ENCODE measurements around the gene CDH23. TPM values are rescaled to one million over a fixed set of nuclear protein-coding genes. Genes with fewer than 3 reads are reported as not detected.

CDH23 gene
- total RNA-seq, 1 experiment from 2014 or later, result 0.02 TPM

- ChIA-PET POLR2A (no interaction called here), CTCF (interaction anchor here (2.1 kb wide), 1 partner anchor 38 kb away, joined by 6 read pairs; no protein-coding TSS in a partner anchor)
- no peaks in the 10 kb centered on the region for H3K36me3 Mint-ChIP-seq (ENCODE audit: insufficient read depth, unreplicated experiment)
- no peaks in the 10 kb centered on the region for H3K9me3 Mint-ChIP-seq (ENCODE audit: unreplicated experiment)
- no peak overlapping the region for H3K4me3 Mint-ChIP-seq (ENCODE audit: unreplicated experiment)
- BruUV-seq (replicated peaks), result no TSS peak
- intact Hi-C loops (cut with micrococcal nuclease), result no loop called here
- no peak for TF ChIP-seq CTCF (IDR thresholded peaks at IDR 0.05; ENCODE audit: unreplicated experiment)
- no peaks in the 10 kb centered on the region for H3K4me1 Mint-ChIP-seq (ENCODE audit: insufficient read depth, unreplicated experiment)
- no peak for DNase-seq (ENCODE audit: unreplicated experiment)
- no peak overlapping the region for H3K27ac Mint-ChIP-seq (ENCODE audit: low read depth, unreplicated experiment)
- H3K27me3 Mint-ChIP-seq (ENCODE audit: insufficient read depth, unreplicated experiment), result peaks cover 18% of the 10 kb centered on the region
These were observed 261.7 kb downstream of the CDH23 start for GRCh38 chr10:71658467-71658745.

DNA sequence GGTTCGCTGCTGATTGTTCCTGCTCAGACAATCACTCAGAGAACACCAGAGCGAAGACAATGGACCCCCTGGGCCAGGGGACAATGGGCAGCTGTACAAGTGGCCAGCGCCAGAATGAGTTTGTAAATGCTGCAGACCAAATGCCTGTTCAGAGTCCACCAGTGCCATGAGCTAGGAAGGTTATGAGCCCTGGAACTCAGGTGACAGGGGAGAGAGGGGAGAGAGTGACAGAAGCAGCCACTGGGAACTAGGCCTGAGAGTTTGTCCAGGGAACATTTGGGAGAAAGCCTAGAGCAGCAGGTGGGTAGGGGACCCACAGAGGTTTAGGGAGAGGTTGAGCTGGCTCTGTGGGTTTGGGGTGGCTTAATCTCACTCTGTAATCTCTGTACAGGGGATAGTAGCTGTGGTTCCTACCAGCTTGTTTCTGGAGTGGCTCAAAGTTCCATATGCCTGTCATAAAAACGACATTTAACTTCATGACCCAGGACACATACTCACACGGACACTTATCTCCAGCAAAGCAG lies 262.5 kb downstream of the CDH23 start:
- BruUV-seq (replicated peaks), result no TSS peak
- Mint-ChIP-seq H3K27ac (ENCODE audit: low read depth, unreplicated experiment) (no peak overlapping the region), H3K4me3 (ENCODE audit: unreplicated experiment) (no peak overlapping the region), H3K9me3 (ENCODE audit: unreplicated experiment) (no peaks in the 10 kb centered on the region), H3K4me1 (ENCODE audit: insufficient read depth, unreplicated experiment) (no peaks in the 10 kb centered on the region), H3K36me3 (ENCODE audit: insufficient read depth, unreplicated experiment) (no peaks in the 10 kb centered on the region), H3K27me3 (ENCODE audit: insufficient read depth, unreplicated experiment) (peaks cover 23% of the 10 kb centered on the region)
- DNase-seq (ENCODE audit: unreplicated experiment), result no peak
- intact Hi-C loops (cut with micrococcal nuclease), result no loop called here
- ChIA-PET CTCF (interaction anchor here (1.0 to 2.1 kb wide), 2 partner anchors 37 to 230 kb away, joined by 3 to 6 read pairs; no protein-coding TSS in a partner anchor), POLR2A (no interaction called here)
- TF ChIP-seq CTCF (IDR thresholded peaks at IDR 0.05; ENCODE audit: unreplicated experiment), result no peak

DNA sequence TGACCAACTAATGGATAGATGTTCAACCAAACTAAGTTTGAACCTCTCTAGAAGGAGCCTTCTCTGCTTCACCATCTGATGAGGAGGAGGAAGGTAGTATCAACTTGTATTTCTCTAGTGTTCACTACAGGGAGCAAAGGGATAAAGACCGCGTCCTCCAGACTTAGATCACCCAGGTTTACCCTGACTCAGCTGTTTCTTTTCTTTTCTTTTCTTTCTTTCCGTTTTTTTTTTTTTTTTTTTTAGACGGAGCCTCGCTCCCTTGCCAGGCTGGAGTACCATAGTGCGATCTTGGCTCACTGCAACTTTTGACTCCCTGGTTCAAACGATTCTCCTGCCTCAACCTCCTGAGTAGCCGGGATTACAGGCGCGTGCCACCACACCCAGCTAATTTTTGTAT lies 263.0 kb downstream of the CDH23 start:
- CTCF ChIA-PET, result interaction anchor here (1.0 to 2.1 kb wide), 2 partner anchors 37 to 231 kb away, joined by 3 to 6 read pairs; no protein-coding TSS in a partner anchor
- no peak for DNase-seq (ENCODE audit: unreplicated experiment)
- peaks cover 27% of the 10 kb centered on the region for H3K27me3 Mint-ChIP-seq (ENCODE audit: insufficient read depth, unreplicated experiment)
- no peaks in the 10 kb centered on the region for H3K9me3 Mint-ChIP-seq (ENCODE audit: unreplicated experiment)
- TF ChIP-seq CTCF (IDR thresholded peaks at IDR 0.05; ENCODE audit: unreplicated experiment), result no peak
- H3K4me3 Mint-ChIP-seq (ENCODE audit: unreplicated experiment), result no peak overlapping the region
- no TSS peak for BruUV-seq (replicated peaks)
- no peaks in the 10 kb centered on the region for H3K36me3 Mint-ChIP-seq (ENCODE audit: insufficient read depth, unreplicated experiment)
- no peak overlapping the region for H3K27ac Mint-ChIP-seq (ENCODE audit: low read depth, unreplicated experiment)
- POLR2A ChIA-PET, result no interaction called here
- intact Hi-C loops (cut with micrococcal nuclease), result no loop called here
- H3K4me1 Mint-ChIP-seq (ENCODE audit: insufficient read depth, unreplicated experiment), result no peaks in the 10 kb centered on the region

GRCh38 chr10:71660313-71660712 lies 263.6 kb downstream of the CDH23 start:
- TF ChIP-seq CTCF (IDR thresholded peaks at IDR 0.05; ENCODE audit: unreplicated experiment), result no peak
- no peaks in the 10 kb centered on the region for H3K4me1 Mint-ChIP-seq (ENCODE audit: insufficient read depth, unreplicated experiment)
- DNase-seq (ENCODE audit: unreplicated experiment), result no peak
- intact Hi-C loops (cut with micrococcal nuclease), result no loop called here
- POLR2A ChIA-PET, result interaction anchor here (0.6 kb wide), 1 partner anchor 930 kb away, joined by 4 read pairs; no protein-coding TSS in a partner anchor
- no peak overlapping the region for H3K4me3 Mint-ChIP-seq (ENCODE audit: unreplicated experiment)
- H3K9me3 Mint-ChIP-seq (ENCODE audit: unreplicated experiment), result no peaks in the 10 kb centered on the region
- H3K36me3 Mint-ChIP-seq (ENCODE audit: insufficient read depth, unreplicated experiment), result no peaks in the 10 kb centered on the region
- no TSS peak for BruUV-seq (replicated peaks)
- CTCF ChIA-PET, result interaction anchor here (1.0 to 2.1 kb wide), 2 partner anchors 36 to 231 kb away, joined by 3 to 6 read pairs; no protein-coding TSS in a partner anchor
- H3K27ac Mint-ChIP-seq (ENCODE audit: low read depth, unreplicated experiment), result no peak overlapping the region
- peaks cover 33% of the 10 kb centered on the region for H3K27me3 Mint-ChIP-seq (ENCODE audit: insufficient read depth, unreplicated experiment)
